Inflammatory macrophage treated with lipopolysaccharide for 4 hours (primary cell): Measurements from ENCODE around the gene HNRNPAB.
A peak's percentile ranks its signal among the peaks of the same experiment; 100 is the strongest.
"Not testable (repeated sequence)": the region's sequence is repeated elsewhere in the genome, so short reads cannot be mapped to it uniquely, and the experiment has no call there.

Experiments used
- DNase-seq: peaks from one replicate; pipeline ENCODE4 v3.0.0-alpha.2; 2020

HNRNPAB gene

GRCh38 chr5:178213003-178213461 is 8.7 kb downstream of the HNRNPAB start:
- no peak for DNase-seq

- DNase-seq, result no peak
Observed at GRCh38 chr5:178213748-178214151, 9.4 kb downstream of the HNRNPAB start.

GRCh38 chr5:178214160-178214803 is 9.9 kb downstream of the HNRNPAB start:
- DNase-seq, result no peak

- no peak for DNase-seq
Observed at GRCh38 chr5:178215280-178216002, 11.1 kb downstream of the HNRNPAB start.

- no peak for DNase-seq
Observed at GRCh38 chr5:178216088-178216534, 11.8 kb downstream of the HNRNPAB start.

GRCh38 chr5:178216779-178217178 is 12.4 kb downstream of the HNRNPAB start:
- DNase-seq, result no peak

- no peak for DNase-seq
Observed at GRCh38 chr5:178218237-178218776, 14.0 kb downstream of the HNRNPAB start.

GRCh38 chr5:178218827-178219226 is 14.5 kb downstream of the HNRNPAB start:
- no peak for DNase-seq

- peak; percentile 73 for DNase-seq
Observed at GRCh38 chr5:178221282-178221681, 16.9 kb downstream of the HNRNPAB start.

- DNase-seq, result no peak
Observed at GRCh38 chr5:178221853-178222252, 17.5 kb downstream of the HNRNPAB start.

- DNase-seq, result no peak
Observed at GRCh38 chr5:178222292-178222691, 18.0 kb downstream of the HNRNPAB start.

GRCh38 chr5:178223196-178223773 is 19.0 kb downstream of the HNRNPAB start:
- no peak for DNase-seq

- DNase-seq, result no peak
Observed at GRCh38 chr5:178223828-178224335, 19.5 kb downstream of the HNRNPAB start.

GRCh38 chr5:178224403-178224802 is 20.1 kb downstream of the HNRNPAB start:
- DNase-seq, result no peak

GRCh38 chr5:178225174-178225573 is 20.8 kb downstream of the HNRNPAB start:
- DNase-seq, result no peak

- DNase-seq, result no peak
Observed at GRCh38 chr5:178227138-178227659, 22.9 kb downstream of the HNRNPAB start.

- no peak for DNase-seq
Observed at GRCh38 chr5:178227929-178228328, 23.6 kb downstream of the HNRNPAB start.

- DNase-seq, result no peak
Observed at GRCh38 chr5:178228609-178229008, 24.3 kb downstream of the HNRNPAB start.

- not testable (repeated sequence) for DNase-seq
Observed at GRCh38 chr5:178229111-178229510, 24.8 kb downstream of the HNRNPAB start.

GRCh38 chr5:178229861-178230260 is 25.5 kb downstream of the HNRNPAB start:
- DNase-seq, result no peak

- no peak for DNase-seq
Observed at GRCh38 chr5:178230879-178231538, 26.7 kb downstream of the HNRNPAB start.

- DNase-seq, result no peak
Observed at GRCh38 chr5:178231539-178232123, 27.3 kb downstream of the HNRNPAB start.
